ENCODE measurements around the gene TAGLN2.
"Not testable (repeated sequence)": the region's sequence is repeated elsewhere in the genome, so short reads cannot be mapped to it uniquely, and the experiment has no call there.

Gene TAGLN2

DNA sequence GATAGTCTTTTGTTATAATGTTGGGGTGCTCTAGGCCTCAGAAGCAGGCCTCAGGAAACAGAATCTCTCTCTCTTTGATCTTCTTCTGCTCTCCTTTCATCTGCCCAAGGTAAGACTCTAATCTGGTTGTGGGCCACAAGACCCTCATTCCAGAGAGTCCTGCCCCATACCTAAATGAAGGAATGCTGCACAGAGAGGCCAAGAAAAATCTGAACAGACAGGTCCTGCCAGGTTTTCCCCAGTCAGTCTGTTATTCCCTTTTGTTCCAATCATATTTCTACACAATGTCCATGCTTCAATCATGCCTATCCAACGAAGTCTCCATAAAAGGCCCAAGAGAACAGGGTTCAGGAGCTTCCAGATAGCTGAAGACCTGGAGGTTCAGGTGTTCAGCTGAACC, 18.3 kb downstream of the TAGLN2 start:
- in situ Hi-C loops (cut with MboI; ENCODE audit: low sequenced_read_pairs): no loop called here

DNA sequence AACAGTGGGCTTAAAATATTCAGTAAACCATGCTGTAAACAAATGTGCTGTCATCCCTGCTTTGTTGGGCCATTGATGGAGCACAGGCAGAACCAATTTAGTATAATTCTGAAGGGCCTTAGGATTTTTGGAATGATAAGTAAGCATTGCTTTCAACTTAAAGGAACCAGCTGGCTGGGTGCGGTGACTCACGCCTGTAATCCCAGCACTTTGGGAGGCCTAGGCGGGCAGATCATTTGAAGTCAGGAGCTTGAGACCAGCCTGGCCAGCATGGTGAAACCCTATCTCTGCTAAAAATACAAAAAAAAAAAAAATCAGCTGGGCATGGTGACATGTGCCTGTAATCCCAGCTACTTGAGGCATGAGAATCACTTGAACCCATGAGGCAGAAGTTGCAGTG, 21.3 kb downstream of the TAGLN2 start:
- in situ Hi-C loops (cut with MboI; ENCODE audit: low sequenced_read_pairs): not testable (repeated sequence)

- in situ Hi-C loops (cut with MboI; ENCODE audit: low sequenced_read_pairs): no loop called here
Measured at GRCh38 chr1:159902541-159902940, 22.8 kb downstream of the TAGLN2 start.

- in situ Hi-C loops (cut with MboI; ENCODE audit: low sequenced_read_pairs): no loop called here
Measured at GRCh38 chr1:159900755-159901360, 24.4 kb downstream of the TAGLN2 start.

DNA sequence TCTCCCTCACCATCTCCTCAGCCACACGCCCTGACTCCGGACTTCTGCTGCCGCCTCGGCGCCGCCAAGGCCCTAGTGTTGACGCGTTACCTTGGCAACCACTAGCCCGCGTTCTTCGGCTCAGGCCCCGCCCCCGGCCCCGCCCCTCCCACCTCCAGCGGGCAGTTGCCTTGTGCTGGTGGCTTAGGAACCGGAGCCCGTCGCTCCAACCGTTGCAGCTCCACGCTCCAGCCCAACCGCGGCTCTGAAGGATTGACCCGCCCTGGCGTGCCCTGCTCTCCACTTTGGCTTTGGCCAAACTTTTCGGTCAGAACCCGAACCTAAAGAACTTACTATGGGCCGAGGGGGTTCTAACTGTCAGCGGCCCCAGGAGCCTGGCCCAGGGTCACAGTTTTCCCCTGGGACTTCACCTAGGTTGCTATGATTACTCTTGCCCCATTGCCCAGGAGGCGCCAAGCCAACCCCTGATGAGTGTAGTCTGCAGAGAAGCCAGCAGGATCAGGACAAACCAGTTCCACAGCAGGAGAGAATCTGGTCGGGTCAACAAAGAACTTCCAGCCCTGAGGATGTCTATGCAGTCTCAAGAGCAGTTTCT, 25.1 kb downstream of the TAGLN2 start, which contains the start of gene CFAP45:
Gene CFAP45 (minus strand): TSS at position 80 of the 595 bp plus-strand sequence. CDS start 67 bp downstream, at position 13.
- in situ Hi-C loops (cut with MboI; ENCODE audit: low sequenced_read_pairs): no loop called here

DNA sequence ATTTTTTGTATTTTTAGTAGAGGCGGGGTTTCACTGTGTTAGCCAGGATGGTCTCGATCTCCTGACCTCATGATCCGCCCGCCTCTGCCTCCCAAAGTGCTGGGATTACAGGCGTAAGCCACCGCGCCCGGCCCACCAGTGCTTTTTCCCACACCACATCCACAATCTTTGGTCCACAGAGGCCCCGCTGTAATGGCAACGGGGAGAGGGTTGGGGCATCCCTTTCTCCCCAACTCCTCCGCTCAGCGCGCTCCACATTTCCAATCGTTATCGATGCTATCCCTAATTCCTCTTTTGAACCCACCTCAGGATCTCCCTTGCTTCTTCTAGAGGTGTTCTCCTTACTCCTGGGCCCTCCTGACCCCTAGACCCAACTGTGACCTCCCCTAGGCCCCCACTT, 25.7 kb downstream of the TAGLN2 start:
- in situ Hi-C loops (cut with MboI; ENCODE audit: low sequenced_read_pairs): not testable (repeated sequence)

DNA sequence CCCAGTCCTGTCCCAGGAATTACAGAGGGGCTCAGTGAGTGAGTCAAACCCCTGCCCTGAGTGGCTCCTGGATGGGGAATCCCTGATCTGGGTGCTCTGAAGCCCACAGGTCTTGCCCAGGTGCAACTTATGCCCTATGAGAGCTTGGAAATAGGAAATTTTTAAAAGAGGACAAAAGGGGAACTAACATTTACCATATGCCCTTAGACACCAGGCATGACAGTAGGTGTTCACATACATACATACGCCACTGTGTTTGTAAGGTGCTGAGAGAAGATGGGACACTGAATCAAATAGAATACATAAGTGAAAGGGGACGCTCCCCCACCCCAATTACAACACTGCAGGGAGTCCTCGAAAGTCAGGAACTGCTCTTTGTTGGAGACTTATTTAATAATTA, 26.8 kb downstream of the TAGLN2 start:
- in situ Hi-C loops (cut with MboI; ENCODE audit: low sequenced_read_pairs): no loop called here

- in situ Hi-C loops (cut with MboI; ENCODE audit: low sequenced_read_pairs): no loop called here
Measured at GRCh38 chr1:159897962-159898361, 27.3 kb downstream of the TAGLN2 start.

GRCh38 chr1:159896546-159896930, 28.8 kb downstream of the TAGLN2 start:
- in situ Hi-C loops (cut with MboI; ENCODE audit: low sequenced_read_pairs): no loop called here

- in situ Hi-C loops (cut with MboI; ENCODE audit: low sequenced_read_pairs): no loop called here
Measured at GRCh38 chr1:159895836-159896545, 29.3 kb downstream of the TAGLN2 start.

GRCh38 chr1:159895286-159895685, 30.0 kb downstream of the TAGLN2 start:
- in situ Hi-C loops (cut with MboI; ENCODE audit: low sequenced_read_pairs): no loop called here

- in situ Hi-C loops (cut with MboI; ENCODE audit: low sequenced_read_pairs): no loop called here
Measured at GRCh38 chr1:159892944-159893343, 32.4 kb downstream of the TAGLN2 start.

DNA sequence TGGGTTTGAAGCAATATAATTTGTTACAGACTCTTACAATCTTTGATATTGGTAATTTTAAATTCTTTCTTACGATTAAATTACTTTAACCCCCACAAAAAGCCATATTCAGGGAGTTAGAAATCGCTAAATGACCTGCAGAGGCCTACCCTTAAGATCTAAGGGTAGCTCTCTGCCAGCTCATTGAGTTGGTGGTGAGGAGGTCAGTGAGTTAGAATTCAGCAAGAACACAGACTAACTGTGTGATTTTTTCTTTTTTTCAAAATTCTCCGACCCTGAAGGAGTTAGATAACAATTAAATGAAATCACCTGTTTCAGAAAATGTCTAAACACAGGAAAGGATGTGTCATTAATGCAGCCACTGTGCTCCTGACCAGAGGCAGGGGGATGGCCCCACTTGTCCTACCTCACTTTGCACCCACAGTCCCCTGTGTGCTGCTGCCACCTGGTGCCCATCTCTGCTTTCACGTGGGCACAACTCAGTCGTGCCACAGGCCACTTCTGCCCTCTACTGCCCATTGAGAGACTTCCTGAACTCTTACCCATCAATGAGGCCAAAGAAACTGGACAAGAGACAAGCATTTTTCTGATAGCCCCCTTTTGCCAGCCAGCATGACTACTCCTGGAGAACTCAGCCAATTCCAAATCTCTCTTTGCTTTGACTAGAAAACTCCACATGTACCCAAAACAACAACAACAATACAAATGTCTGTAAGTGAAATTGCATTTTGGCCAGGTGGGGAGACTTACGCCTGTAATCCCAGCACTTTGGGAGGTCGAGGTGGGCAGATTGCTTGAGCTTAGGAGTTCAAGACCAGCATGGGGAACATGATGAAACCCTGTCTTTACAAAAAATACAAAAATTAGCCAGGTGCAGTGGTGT, 33.8 kb downstream of the TAGLN2 start:
- in situ Hi-C loops (cut with MboI; ENCODE audit: low sequenced_read_pairs): no loop called here

- in situ Hi-C loops (cut with MboI; ENCODE audit: low sequenced_read_pairs): no loop called here
Measured at GRCh38 chr1:159890390-159890789, 34.9 kb downstream of the TAGLN2 start.

GRCh38 chr1:159889821-159890252, 35.5 kb downstream of the TAGLN2 start:
- in situ Hi-C loops (cut with MboI; ENCODE audit: low sequenced_read_pairs): loop anchor here (5.0 kb wide), 1 partner anchor 93 kb away; no protein-coding TSS in a partner anchor

- in situ Hi-C loops (cut with MboI; ENCODE audit: low sequenced_read_pairs): loop anchor here (5.0 kb wide), 1 partner anchor 92 kb away; no protein-coding TSS in a partner anchor
Measured at GRCh38 chr1:159889202-159889601, 36.1 kb downstream of the TAGLN2 start.

GRCh38 chr1:159884296-159884695, 41.0 kb downstream of the TAGLN2 start:
- in situ Hi-C loops (cut with MboI; ENCODE audit: low sequenced_read_pairs): no loop called here

DNA sequence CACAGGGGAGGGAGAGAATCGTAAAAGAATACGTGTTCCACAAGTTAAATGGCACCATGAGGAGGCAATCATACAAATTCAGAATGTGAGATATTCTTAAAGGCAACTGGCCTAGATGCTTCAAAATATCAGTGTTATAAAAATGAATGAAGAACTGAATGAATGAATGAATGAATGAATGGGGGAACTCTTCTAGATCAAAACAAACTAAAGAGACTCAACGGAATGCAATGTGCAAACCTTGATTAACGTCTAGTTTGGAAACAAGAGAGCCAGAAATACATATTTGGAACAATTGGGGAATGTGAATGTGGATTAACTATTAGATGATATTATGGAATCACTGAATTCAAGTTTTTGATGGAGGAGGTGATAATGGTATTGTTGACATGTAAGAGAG, 42.2 kb downstream of the TAGLN2 start:
- in situ Hi-C loops (cut with MboI; ENCODE audit: low sequenced_read_pairs): no loop called here

GRCh38 chr1:159882527-159882862, 42.8 kb downstream of the TAGLN2 start:
- in situ Hi-C loops (cut with MboI; ENCODE audit: low sequenced_read_pairs): no loop called here

GRCh38 chr1:159881622-159882526, 43.4 kb downstream of the TAGLN2 start:
- in situ Hi-C loops (cut with MboI; ENCODE audit: low sequenced_read_pairs): no loop called here
